Stimulated activated CD8-positive, alpha-beta memory T cell treated with anti-CD3 and anti-CD28 coated beads, Interleukin-7, amount 100 ng/mL, for 48 hours (primary cell): ENCODE data around the gene TNFSF8.

ENCODE experiments used
- DNase-seq, 2 donors: peaks; one replicate each; pipeline ENCODE4 v3.0.0-alpha.2; 2020; ENCODE audit warnings: low read depth in 1 of 2; ENCODE audit errors: extremely low read depth in 1 of 2

Gene TNFSF8, protein sequence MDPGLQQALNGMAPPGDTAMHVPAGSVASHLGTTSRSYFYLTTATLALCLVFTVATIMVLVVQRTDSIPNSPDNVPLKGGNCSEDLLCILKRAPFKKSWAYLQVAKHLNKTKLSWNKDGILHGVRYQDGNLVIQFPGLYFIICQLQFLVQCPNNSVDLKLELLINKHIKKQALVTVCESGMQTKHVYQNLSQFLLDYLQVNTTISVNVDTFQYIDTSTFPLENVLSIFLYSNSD

DNA sequence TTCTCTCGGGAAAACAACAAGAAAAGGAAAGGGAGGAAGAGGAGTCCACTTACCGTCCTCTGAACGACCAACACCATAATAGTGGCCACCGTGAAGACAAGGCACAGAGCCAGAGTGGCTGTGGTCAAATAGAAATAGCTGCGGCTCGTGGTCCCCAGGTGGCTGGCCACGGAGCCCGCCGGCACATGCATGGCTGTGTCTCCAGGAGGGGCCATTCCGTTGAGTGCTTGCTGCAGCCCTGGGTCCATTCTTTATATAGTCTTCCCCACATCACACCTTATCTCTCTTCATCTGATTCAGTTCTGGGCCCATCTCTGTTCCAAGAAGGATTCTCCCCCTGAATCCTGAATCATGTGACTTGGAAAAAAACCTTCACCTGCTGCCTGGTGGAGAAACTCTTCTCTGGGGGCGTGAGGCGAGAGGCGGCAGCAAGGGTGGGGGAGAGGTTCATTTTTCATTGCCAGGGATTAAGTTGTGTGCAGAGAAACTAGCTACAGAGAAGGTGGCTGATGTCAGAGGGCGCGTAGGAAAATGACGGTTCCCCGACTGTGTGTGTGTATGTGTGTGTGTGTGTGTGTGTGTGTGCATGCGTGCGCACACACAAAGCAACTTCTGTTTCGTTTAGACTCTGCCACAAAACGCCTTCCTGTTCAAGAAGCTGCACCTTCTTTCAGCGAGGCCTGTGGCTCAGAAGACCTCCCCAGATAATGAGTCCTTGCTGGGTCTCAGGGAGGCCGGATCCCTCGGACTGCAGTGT is at the start of gene TNFSF8:
Gene TNFSF8 (minus strand): TSS at position 536 of the 757 bp plus-strand sequence. CDS start 288 bp downstream, at position 248.
- DNase-seq: peak; percentile 41 to 58

DNA sequence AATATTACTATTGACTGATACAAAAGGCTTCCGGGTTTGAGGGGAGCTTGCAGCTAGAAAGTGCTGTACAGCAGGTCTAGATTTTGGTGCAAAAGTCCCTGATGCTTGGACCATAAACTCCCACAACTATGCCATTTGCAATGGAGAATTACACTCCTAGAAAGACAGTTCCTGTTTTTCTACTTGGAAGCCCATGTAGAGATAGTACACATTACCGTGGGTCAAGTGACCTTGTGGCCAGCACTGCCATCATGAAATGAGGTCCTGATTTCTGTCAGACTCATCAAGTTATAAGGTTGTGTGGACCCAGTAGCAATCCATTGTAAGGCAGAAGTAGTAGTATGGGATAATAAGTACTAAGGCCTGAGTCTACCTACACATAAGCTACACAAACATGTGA is 42.8 kb upstream of the TNFSF8 start:
- no peak for DNase-seq

GRCh38 chr9:114972510-114973136 is 42.2 kb upstream of the TNFSF8 start:
- no peak for DNase-seq

GRCh38 chr9:114969269-114969668 is 38.9 kb upstream of the TNFSF8 start:
- no peak for DNase-seq

GRCh38 chr9:114968671-114969070 is 38.3 kb upstream of the TNFSF8 start:
- no peak for DNase-seq

GRCh38 chr9:114965564-114965963 is 35.2 kb upstream of the TNFSF8 start:
- no peak for DNase-seq

GRCh38 chr9:114962809-114963208 is 32.4 kb upstream of the TNFSF8 start:
- DNase-seq: no peak

- no peak for DNase-seq
These were observed 29.9 kb upstream of the TNFSF8 start for GRCh38 chr9:114960276-114960675.

DNA sequence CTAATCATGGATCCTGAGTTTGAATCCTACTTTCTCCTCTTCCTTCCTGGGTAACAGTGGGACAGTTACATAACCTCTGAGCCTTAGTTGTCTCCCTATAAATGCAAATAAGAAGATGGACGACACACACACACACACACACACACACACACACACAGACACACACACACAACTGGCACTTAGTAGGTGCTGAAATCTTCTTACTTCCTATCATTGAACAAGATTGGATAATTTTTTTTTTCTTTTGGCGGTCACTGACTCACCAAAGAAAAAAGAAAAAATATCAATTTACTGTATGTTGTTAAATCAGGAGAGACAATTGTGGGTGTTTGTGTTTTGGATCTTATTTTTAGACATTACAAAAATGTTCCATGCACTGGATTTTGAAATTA is 28.4 kb upstream of the TNFSF8 start:
- DNase-seq: no peak

DNA sequence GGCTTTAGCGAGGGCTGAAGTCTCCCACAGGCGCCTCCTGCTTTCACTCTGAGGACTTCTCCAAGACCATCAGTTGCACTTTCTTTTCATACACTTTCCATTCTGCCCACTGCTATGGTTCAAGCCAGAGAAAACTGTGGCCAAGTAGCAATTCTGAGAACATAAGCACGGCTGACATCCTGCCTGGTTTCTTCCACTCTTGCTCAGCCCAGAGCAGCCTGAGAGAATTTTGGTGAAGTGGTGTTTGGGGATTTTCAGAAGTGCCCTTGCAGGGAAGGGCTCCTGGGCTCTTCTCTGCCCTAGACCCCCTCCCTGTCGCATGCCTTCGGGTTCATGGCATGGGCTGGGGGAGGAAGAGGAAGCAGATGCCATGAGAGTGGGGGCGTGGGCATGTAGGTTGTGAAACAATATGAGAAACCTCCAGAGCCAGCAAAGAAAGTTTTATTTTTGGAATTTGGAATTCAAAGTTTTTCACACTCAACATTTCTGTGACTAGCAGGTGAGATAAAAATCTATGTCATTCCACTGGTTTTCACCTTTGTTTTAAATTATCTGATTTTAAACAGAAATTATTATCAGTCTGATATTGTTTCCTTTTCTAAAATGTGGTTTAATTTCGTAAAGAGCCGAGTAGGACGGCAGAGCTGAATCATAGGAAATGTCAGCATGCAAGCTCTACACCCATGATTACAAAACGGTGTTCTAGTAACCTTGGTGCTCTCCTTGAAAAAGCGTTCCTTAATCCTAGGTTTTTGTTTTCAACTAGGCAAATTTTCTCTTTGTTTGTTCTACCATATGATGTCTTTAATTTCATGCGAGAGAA is 27.8 kb upstream of the TNFSF8 start:
- DNase-seq: peak; percentile 21 to 35

- no peak for DNase-seq
These were observed 27.2 kb upstream of the TNFSF8 start for GRCh38 chr9:114957558-114957957.

DNA sequence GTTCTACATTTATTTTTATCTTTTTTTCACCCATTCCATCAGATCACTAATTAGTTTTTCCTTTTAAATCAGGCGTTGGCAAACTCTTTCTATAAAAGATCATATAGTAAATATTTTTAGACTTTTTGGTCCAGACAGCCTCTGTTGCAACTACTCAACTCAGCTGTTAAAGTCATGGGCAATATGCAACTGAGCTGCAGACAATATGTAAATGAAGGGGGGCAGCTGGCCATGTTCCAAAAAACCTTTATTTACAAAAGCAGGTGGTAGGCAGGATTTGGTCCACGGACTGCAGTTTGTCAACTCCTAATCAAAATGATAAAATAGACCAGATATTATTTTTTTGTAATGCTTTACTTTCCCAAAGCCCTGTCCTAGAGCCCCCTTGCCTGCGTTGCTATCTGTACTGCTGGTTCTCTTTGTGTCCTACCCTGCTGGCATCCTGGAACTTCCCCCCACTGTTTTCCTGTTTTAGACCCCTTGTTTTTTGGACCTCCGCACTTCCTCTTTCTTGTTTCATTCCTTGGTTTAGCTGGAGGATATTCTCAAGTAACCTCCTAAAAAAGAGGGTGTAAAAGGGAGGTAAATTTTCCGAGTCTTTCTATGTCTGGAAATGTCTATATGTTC is 24.7 kb upstream of the TNFSF8 start:
- DNase-seq: no peak

DNA sequence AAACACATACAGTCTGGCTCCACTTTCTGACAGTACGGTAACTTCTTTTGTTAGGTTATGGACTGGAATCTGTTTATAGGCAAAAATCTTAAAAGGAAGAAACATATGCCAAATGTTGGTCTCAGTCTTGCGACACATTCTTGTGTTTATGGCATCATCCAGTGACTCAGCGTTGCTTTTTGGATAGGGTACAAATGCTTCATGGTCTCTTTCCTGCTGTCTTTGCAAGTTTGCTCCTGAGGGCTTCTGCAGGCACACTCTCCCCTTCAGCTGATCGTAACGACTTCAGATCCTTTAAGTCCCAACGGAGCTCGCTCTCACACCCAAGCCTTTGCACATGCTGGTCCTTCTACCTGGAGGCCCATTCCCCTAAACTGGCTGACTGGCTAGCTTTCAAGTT is 23.6 kb upstream of the TNFSF8 start:
- DNase-seq: peak in 1 of 2 donors; percentile 19

GRCh38 chr9:114953046-114953445 is 22.7 kb upstream of the TNFSF8 start:
- no peak for DNase-seq

GRCh38 chr9:114950761-114951160 is 20.4 kb upstream of the TNFSF8 start:
- DNase-seq: no peak

- no peak for DNase-seq
These were observed 16.7 kb upstream of the TNFSF8 start for GRCh38 chr9:114947058-114947457.

DNA sequence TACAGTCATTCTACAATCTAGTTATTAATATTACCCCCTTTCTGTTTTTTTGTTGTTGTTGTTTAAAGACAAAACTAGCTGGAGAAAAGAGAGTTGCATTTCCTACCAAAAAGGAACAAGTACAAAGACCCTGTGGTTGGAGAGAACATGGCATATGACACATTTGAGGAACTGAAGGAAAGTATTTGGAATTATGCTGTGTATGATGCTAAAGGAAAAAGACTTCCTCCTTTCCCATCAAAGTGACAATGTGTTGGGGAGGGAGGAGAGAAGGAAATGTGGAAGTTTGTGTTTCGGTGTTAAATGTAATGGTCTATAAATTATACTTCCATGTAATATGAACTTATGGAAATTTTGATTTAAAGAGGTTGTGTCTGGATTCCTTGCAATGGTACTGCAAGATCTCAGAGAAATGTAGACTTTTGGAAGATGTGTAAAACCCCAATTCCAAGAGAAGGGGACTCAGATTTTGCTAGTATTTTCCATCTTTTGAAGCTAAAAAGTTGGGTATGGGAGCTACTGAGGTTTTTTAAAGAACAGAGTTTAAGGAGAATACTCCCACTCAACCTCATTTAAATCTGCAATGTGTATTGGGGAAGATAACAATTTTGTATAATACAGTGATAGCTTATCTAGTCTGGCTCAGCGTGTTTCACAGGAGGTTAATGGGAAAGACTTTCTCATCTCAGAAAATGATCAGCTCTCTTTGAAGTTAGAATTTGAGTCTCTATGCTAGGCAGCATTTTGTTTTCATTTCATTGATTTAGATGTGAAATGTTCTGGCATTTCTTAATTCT is 15.4 kb upstream of the TNFSF8 start:
- DNase-seq: no peak

DNA sequence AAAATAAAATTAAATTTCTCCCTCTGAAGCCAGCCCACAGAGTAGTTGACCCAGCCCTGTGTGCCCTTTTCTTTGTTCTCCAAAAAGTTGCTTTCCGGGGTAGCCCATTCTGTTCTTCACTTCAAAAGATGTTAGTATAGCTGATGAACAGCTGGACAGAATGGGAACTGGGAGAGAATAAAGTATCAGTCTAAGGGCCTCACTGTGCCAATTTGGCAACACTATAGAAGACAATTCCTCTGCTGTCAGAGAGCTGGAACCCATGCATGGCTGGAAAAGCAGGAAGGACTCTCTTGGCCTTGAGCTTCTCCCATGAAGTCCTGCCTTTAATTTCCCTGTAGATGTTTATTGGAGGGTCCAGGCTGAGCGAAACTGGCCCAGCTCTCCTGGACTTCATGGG is 11.0 kb upstream of the TNFSF8 start:
- DNase-seq: no peak

DNA sequence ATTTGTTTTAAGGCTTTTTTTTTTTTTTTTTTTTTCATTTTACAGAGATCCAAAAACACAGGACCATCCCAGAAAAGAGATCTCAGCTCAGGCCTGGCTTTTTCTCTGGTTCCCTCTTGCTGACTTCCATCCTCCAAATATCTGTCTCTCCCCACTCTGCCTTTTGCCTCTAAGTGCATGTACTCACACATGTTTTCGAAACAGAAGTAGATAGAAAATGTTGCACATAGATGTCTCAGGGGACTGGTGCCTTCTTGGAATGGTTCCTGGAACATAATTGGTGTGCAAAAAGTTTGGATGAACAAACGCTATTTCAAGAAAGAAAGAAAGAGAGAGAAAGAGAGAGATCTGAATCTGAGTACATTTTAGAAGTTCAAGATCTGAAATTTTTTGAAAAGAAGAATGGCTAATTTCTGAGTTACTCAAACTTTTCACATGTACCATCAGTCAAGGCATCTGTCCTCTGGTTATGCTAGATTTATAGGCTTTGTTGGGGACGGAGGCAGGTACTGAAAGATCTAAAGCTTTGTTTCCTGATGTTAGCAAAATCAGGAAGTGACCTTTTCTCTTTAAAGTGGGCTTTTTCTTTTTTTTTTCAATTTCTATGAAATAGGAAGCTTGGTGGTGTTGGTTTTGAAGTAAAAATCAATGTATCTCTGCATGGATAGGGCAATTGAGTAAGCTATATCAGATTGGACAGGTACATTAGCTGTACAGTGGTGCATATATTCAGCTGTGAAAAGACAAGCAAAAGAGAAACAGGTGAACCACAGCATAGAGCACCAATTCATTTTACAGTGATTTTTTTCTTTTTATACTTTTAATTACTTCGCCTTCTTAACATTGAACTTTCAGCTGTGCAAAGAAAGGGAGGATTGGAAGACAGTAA is 8.5 kb upstream of the TNFSF8 start:
- no peak for DNase-seq
